ENCODE measurements around the gene AKAP12.

The AKAP12 gene

GRCh38 chr6:151390276-151390850 is 150.6 kb downstream of the AKAP12 start:
- Histone ChIP-seq H3K79me2 (ENCODE audit: insufficient read depth, low read length) (peaks cover 88% of the 10 kb centered on the region), H3K27ac (ENCODE audit: low read length) (peak overlapping the region; percentile 98)

DNA sequence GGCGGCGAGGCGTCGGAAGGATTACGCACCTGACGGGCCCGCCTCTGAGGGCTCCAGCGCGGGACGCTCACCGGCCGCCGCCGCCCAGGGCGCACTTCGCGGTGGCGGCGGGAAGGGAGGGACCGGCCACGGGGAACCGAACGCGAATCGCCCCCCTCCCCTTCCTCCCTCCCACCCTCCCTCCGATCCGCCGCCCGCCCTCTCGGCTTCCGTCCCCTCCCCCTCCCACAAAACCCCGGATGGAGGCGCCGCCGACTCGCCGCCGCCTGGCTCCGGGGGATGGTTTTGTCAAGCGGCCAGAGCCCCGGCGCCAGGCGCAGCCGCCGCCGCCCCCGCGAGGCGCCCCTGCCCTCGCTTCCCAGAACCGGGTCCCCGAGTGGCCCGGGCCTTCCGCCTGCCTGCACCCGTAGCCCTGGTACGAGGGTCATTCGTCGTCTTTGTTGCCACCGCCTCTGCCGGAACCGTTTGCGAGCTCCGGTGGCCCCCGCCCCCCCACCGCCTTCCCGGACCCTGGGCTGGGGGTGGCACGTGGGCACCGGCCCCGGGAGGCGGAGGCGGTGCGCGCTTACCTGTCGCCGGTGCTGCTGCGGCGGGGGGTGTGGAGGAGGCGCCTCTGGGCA is 151.2 kb downstream of the AKAP12 start:
- peak overlapping the region; percentile 68 to 78; a peak in 3 of 4 replicates for H3K4me3 ChIP-seq (ENCODE audit: low read depth in 1 of 2, low read length in 2 of 2)
- no peak for TF ChIP-seq CTCF (IDR thresholded peaks at IDR 0.05; ENCODE audit: borderline replicate concordance, extremely low read depth, low read length, poor library complexity, severe bottlenecking)
- TF ChIP-seq EZH2 (IDR thresholded peaks at IDR 0.05; ENCODE audit: borderline replicate concordance, low read depth, low read length, severe bottlenecking), result no peak
- ATAC-seq (ENCODE audit: insufficient read depth, low read depth) (peak; percentile 15), DNase-seq (peak; percentile 82)
- peaks cover 27% of the 10 kb centered on the region for H3K36me3 ChIP-seq (ENCODE audit: insufficient read depth, low read length)
- peak overlapping the region; percentile 82 for H3K4me2 ChIP-seq (ENCODE audit: insufficient read depth, low read length)
- peaks cover 88% of the 10 kb centered on the region for H3K79me2 ChIP-seq (ENCODE audit: insufficient read depth, low read length)
- H3K9ac ChIP-seq (ENCODE audit: low read depth, low read length), result peak overlapping the region; percentile 100
- no peaks in the 10 kb centered on the region for H3K9me3 ChIP-seq (ENCODE audit: insufficient read depth, low read length, severe bottlenecking)
- H3K4me1 ChIP-seq (ENCODE audit: insufficient read depth, low read length), result peaks cover 53% of the 10 kb centered on the region
- H2AFZ ChIP-seq (ENCODE audit: low read depth, low read length), result peak overlapping the region; percentile 67
- H3K27ac ChIP-seq (ENCODE audit: low read length), result peak overlapping the region; percentile 89
- no peaks in the 10 kb centered on the region for H3K27me3 ChIP-seq (ENCODE audit: insufficient read depth, low read length, poor library complexity)
- H4K20me1 ChIP-seq (ENCODE audit: insufficient read depth, low read length), result peaks cover 48% of the 10 kb centered on the region

More at GRCh38 chr6:151390276-151390850, 150.6 kb downstream of the AKAP12 start:
- H3K27me3 ChIP-seq (ENCODE audit: insufficient read depth, low read length, poor library complexity), result no peaks in the 10 kb centered on the region
- no peaks in the 10 kb centered on the region for H3K9me3 ChIP-seq (ENCODE audit: insufficient read depth, low read length, severe bottlenecking)
- H3K4me3 ChIP-seq (ENCODE audit: low read depth in 1 of 2, low read length in 2 of 2), result peak overlapping the region; percentile 25 to 82; a peak in 3 of 4 replicates
- H4K20me1 ChIP-seq (ENCODE audit: insufficient read depth, low read length), result peaks cover 42% of the 10 kb centered on the region
- peaks cover 53% of the 10 kb centered on the region for H3K4me1 ChIP-seq (ENCODE audit: insufficient read depth, low read length)
- DNase-seq (peak; percentile 98), ATAC-seq (ENCODE audit: insufficient read depth, low read depth) (peak; percentile 83)
- H3K36me3 ChIP-seq (ENCODE audit: insufficient read depth, low read length), result peaks cover 27% of the 10 kb centered on the region
- H2AFZ ChIP-seq (ENCODE audit: low read depth, low read length), result peak overlapping the region; percentile 64
- peak overlapping the region; percentile 100 for H3K9ac ChIP-seq (ENCODE audit: low read depth, low read length)
- H3K4me2 ChIP-seq (ENCODE audit: insufficient read depth, low read length), result peak overlapping the region; percentile 82
- no peak for TF ChIP-seq CTCF (IDR thresholded peaks at IDR 0.05; ENCODE audit: borderline replicate concordance, extremely low read depth, low read length, poor library complexity, severe bottlenecking)
- no peak for TF ChIP-seq EZH2 (IDR thresholded peaks at IDR 0.05; ENCODE audit: borderline replicate concordance, low read depth, low read length, severe bottlenecking)

GRCh38 chr6:151391471-151392413 is 152.0 kb downstream of the AKAP12 start, which contains the start of gene ZBTB2:
Gene ZBTB2, minus strand, starts transcription at chr6:151391559. Its CDS starts 17,922 bp downstream, at chr6:151373637.
- peaks cover 56% of the 10 kb centered on the region for H4K20me1 ChIP-seq (ENCODE audit: insufficient read depth, low read length)
- peak; percentile 78 for DNase-seq
- peaks cover 30% of the 10 kb centered on the region for H3K36me3 ChIP-seq (ENCODE audit: insufficient read depth, low read length)
- H3K4me3 ChIP-seq (ENCODE audit: low read depth in 1 of 2, low read length in 2 of 2), result peak within 1 kb of the TSS; percentile 68 to 78
- no peak for TF ChIP-seq CTCF (IDR thresholded peaks at IDR 0.05; ENCODE audit: borderline replicate concordance, extremely low read depth, low read length, poor library complexity, severe bottlenecking)
- TF ChIP-seq EZH2 (IDR thresholded peaks at IDR 0.05; ENCODE audit: borderline replicate concordance, low read depth, low read length, severe bottlenecking), result no peak
- peak within 1 kb of the TSS; percentile 71 for H2AFZ ChIP-seq (ENCODE audit: low read depth, low read length)
- no peaks in the 10 kb centered on the region for H3K27me3 ChIP-seq (ENCODE audit: insufficient read depth, low read length, poor library complexity)
- peak within 1 kb of the TSS; percentile 82 for H3K4me2 ChIP-seq (ENCODE audit: insufficient read depth, low read length)
- peak within 1 kb of the TSS; percentile 100 for H3K9ac ChIP-seq (ENCODE audit: low read depth, low read length)
- H3K9me3 ChIP-seq (ENCODE audit: insufficient read depth, low read length, severe bottlenecking), result no peaks in the 10 kb centered on the region
- H3K27ac ChIP-seq (ENCODE audit: low read length), result peak within 1 kb of the TSS; percentile 89
- H3K79me2 ChIP-seq (ENCODE audit: insufficient read depth, low read length), result peaks cover 88% of the 10 kb centered on the region
- peak; percentile 33 for ATAC-seq (ENCODE audit: insufficient read depth, low read depth)
- H3K4me1 ChIP-seq (ENCODE audit: insufficient read depth, low read length), result peaks cover 57% of the 10 kb centered on the region
